SKM-1 (cell line): ENCODE measurements around the gene KDM3A.
"Not testable (repeated sequence)": the region's sequence is repeated elsewhere in the genome, so short reads cannot be mapped to it uniquely, and the experiment has no call there.

Source experiments
- DNase-seq: peaks from one replicate; lab custom pipeline; 2025; ENCODE audit not compliant: unreplicated experiment; lab: John Stamatoyannopoulos, UW

The KDM3A gene

DNA sequence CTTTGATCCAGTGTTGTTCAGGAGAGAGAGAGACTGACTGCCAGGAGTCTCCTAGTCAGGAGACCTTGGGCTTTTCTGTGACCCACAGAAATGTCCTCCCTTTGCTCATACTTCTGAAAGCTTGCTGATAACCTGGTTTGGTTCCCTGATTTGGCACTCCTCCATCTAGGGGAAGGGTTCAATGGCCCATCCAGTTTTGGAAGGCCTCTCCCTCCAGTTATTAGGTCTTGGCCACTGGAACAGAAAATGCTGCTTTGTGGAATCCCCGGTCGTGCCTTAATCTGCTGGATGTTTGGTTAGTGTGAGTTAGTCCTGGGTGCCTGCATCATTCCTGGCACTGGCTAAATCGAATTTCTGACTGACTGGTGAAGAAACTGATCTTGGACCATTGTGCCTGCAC is 35.7 kb downstream of the KDM3A start:
- no peak for DNase-seq

GRCh38 chr2:86477349-86477748 is 36.2 kb downstream of the KDM3A start:
- no peak for DNase-seq

GRCh38 chr2:86480105-86480504 is 38.9 kb downstream of the KDM3A start:
- no peak for DNase-seq

DNA sequence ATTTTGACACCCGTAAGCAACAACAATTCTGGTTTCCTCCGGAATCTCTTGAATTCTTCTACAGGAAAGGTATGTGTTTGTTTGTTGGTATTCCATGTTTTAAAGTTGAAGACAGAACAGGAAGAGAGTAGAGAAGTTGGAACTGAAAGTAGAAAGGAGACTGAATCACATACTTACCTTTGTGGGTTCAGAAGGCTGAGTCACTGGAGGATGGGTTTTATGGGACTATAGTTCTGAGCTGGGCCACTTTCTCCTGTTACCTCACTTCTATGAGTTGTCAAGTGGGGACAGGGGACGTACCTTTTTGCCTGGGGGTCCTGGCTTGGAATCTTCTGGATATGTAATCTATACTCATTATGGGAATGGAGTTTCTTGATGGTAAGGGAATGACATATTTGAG is 40.9 kb downstream of the KDM3A start:
- no peak for DNase-seq

- no peak for DNase-seq
Observed at GRCh38 chr2:86484385-86484784, 43.2 kb downstream of the KDM3A start.

DNA sequence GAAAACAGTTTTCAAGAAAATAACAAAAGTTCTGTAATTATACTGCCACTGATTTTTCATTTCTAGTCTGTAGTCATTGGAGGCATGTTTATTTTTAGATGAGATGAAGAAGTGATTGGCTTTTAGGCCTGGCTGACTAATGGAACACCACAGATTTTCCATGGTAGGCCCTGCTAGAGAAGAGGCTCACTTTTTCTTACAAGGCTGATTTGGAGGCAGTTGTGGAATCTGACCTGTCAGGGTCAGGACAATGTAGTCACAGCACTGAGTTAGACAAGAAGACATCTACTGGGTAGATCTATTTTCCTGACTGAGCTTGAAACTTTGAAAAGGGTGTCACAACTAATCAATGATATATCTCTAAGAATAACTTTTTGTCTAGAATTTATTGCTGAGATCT is 43.9 kb downstream of the KDM3A start:
- DNase-seq, result no peak

DNA sequence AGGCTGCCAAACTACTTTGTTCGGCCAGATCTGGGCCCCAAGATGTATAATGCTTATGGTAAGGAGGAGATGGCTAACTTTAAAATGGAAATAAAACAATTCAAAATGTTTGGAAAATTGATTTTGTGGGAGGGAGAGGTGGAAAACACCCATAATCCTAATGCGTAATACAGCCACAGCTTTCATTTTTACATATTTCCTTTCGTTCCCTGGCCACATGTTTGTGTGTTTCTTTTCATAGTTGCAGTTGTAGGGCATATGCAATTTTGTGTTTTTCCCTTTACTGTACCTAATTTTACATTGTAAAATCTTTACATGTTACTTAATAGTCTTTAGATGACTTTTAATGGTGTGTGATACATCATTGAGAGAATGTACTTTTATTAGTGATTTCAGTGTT is 44.6 kb downstream of the KDM3A start:
- no peak for DNase-seq

DNA sequence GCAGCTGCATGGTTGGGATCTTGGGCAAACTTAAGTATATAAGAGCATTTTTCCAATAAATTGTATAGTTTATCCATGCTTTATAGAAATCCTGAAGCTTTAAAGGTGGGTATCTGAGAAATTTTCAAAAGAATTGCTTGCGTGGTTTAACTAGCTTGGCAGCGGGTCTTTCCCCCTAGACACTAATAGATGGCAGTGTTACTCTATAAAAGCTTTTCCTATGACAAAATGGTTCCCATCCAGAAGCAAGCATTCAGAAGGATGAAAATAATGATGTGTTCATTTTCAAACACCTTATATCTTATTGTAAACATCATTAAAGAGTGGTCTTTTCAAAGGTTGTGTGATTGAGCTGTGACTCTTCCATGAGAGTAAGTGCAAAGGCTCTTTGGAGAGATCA is 45.9 kb downstream of the KDM3A start:
- no peak for DNase-seq

GRCh38 chr2:86488561-86489250 is 47.5 kb downstream of the KDM3A start:
- DNase-seq, result no peak

- no peak for DNase-seq
Observed at GRCh38 chr2:86489542-86489941, 48.4 kb downstream of the KDM3A start.

DNA sequence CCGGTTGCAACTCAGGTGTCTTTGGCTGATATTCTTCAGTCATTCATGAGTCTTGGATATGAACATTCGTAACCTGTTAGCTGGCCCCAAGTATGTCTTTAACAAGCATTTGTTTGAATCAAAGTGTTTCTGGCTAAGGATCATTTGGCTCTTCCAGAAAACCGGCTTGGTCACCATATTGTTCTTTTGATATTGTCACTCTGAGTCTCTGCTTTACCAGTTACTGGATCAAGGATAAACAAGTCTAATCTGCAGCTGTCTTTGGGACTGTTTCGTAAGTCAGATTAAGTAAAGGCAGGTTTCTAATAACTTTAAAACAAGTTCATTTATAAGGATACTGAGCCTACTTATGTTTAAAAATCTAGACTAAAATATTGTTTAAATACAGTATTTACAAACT is 49.1 kb downstream of the KDM3A start:
- no peak for DNase-seq

DNA sequence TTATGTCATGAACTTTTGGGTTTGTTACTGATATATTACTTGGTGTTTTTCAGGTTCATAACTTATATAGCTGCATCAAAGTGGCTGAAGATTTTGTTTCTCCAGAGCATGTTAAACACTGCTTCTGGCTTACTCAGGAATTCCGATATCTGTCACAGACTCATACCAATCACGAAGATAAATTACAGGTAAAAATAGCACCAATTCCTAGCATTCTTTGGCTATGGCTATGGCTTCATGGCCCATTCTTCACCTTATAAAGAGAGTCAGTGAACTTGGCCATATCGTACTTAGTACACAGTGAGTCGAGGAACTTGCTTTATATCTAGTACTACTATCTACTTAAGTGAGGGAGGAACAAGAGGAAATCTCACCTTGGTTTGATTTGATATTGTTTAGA is 49.9 kb downstream of the KDM3A start:
- DNase-seq, result no peak

DNA sequence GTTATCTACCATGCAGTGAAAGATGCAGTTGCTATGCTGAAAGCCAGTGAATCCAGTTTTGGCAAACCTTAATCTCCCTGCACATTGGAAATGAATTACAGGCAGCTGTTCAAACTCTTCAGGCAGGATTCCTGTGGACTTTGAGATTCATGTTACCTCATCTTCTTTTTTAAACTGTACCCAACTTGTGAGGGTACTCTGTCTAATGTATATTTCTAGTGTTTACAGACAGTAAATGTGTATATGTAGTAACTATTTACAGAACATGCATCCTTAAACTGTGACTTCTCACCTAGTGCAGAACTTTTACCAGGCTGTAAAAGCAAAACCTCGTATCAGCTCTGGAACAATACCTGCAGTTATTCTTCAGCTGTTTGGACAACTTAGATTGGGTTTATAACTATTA is 50.9 kb downstream of the KDM3A start:
- DNase-seq, result no peak

- DNase-seq, result not testable (repeated sequence)
Observed at GRCh38 chr2:86496391-86496790, 55.2 kb downstream of the KDM3A start.

- DNase-seq, result no peak
Observed at GRCh38 chr2:86498468-86499260, 57.5 kb downstream of the KDM3A start.

GRCh38 chr2:86499326-86499725 is 58.2 kb downstream of the KDM3A start:
- DNase-seq, result no peak

DNA sequence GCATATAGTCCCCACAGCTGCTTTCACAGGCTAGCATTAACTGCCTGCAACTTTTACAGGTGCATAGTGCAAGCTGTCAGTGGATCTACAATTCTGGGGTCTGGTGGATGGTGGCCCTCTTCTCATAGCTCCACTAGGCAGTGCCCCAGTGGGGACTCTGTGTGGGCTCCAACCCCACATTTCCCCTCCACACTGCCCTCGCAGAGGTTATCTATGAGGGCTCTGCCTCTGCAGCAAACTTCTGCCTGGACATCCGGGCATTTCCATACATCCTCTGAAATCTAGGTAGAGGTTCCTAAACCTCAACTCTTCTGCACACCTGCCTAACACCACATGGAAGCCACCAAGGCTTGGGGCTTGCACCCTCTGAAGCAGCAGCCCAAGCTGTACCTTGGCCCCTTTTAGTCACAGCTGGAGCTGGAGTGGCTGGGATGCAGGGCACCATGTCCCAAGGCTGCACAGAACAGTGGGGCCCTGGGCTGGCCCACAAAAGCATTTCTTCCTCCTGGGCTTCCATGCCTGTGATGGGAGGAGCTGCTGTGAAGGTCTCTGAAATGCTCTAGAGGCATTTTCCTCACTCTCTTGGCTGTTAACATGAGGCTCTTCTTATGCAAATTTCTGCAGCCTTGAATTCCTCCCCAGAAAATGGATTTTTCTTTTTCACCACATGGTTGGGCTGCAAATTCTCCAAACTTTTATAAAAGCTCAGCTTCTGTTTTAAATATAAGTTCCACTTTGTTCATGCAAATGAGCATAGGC is 59.3 kb downstream of the KDM3A start:
- DNase-seq, result no peak

GRCh38 chr2:86507600-86507999 is 66.4 kb downstream of the KDM3A start:
- DNase-seq, result no peak

DNA sequence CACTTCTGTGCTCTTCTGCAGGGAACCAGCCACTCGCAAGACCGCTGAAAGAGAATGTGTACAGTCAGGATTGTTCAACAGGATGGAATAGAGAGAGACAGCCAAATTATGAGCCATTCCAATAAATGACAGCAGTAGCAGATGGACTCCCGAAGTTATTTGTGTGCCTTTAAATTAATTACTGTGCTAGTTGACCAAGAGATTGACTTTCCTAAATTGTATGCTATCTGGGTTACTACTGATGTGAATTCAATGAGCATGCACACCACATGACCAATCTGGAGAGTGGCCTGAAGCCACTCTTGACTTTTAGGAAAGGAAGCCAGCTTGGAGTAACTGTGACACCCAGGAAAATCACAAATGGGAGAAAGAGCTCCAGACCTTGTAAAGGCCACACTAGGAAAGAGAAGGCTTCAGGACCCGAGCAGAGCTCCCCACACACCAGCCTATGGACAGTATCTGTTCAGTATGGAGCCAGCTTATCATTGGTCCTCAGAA is 69.3 kb downstream of the KDM3A start:
- no peak for DNase-seq

DNA sequence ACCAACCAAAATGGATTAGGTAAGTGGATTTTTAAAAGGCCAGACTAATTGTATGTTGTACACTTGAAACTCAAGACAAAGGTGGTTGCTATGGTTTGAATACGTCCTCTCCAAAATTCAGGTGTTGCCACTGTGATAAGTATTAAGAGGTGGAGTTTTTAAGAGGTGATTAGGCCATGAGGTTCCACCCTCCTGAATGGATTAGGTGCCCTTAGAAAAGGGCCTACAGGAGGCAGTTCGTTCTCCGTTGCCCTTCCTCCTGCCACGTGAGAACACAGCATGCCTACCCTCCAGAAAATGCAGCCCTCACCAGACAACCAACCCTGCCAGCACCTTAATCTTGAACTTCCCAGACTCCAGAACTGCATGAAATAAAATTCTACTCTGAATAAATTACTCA is 70.9 kb downstream of the KDM3A start:
- no peak for DNase-seq

DNA sequence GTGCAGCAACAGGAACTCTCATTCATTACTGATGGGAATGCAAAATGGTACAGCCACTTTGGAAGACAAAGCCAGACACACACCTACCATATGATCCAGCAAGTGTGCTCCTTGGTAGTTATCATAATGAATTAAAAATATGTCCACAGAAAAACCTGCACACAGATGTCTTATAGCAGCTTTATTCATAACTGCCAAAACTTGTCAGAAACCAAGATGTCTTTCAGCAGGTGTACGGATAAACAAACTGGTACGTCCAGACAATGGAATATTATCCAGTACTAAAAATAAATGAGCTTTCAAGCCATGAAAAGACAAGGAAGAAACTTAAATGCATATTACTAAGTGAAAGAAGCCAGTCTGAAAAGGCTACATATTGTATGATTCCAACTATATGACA is 71.7 kb downstream of the KDM3A start:
- no peak for DNase-seq
